Hepatic stellate cell (primary cell): Measurements from ENCODE around the gene DNHD1.

ENCODE experiments used
- DNase-seq: peaks from one replicate; pipeline ENCODE4 v3.0.0; 2011; ENCODE audit warnings: low spot score

Gene DNHD1

DNA sequence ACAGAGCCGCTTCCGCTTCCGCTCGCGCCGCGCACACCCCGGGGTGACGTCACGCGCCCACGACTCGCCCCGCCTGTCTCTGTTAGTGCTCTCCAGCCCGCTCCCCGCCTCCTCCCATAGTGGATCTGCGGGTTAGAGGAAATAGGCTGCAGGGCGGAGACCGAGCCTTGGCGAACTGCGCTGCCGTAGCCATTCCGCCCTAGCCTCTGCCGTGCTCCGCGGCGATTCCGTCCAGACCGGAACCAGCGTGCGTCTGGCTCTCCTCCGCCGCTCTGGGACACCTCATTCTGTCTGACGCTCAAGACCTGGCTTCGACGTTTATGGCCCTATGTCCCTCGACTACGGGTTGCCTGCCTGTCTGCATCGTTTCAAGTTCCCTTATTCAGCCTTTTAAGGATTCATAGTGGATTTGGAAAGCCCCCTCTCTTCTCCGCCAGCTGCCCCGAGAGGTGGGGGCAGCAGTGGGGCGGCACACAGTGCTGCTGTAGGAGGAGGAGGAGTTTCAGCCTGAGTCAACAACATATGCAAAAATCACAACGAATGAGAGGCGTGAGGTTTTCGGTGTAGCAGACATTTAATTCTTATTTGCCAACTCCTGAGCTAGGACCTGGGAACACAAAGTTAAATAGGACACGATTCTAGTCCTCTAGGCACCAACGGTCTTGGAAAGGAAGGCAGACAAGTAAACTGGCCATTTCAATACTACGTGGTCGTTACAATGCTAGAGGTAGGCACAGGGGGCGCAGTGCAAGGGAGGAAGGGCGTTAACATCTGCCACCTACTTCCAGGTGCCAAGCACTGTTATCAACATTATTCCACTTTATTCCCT, 115.3 kb downstream of the DNHD1 start, which contains the start of gene TAF10:
TAF10 (minus strand) TSS at position 4 of the 829 bp plus-strand sequence. CDS start 27 bp downstream, outside the sequence.
- DNase-seq: peak; percentile 93

DNA sequence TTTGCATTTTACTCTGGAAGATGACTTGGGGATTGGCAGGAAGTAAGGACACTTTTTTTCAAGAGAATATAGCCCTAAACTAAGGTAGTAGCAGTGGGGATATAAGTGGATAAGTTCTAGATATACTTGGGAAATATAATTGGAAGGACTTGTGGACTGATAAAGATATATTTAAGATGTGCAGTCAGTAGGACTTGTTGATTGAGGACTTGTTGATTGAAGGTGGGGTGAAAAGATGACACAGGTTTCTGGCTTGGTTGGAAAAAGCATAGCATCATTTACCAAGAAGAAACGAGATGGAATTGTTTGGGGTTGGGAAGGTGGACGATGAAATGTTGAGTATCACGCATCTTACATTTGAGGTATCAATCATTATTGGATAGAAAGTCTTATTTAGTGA, 116.4 kb downstream of the DNHD1 start:
- no peak for DNase-seq

DNA sequence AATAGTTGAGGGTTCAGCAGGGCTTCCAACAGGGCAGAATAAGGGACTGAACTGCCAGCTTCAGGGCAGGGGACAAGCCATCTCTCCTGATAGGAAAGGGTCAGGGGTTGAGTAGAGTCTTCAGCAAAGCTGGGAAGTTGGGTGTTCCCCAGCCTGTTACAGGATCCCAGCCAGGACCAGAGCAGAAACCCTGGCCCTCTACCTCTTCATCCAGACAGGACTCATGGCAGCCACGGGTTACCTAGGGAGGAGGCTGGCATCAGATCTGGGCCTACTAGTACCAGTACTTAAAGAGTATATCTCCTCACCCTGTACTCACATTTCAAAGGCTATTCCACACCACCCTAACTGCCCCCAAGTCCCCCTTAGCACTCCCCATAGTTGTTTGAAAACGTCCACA, 117.4 kb downstream of the DNHD1 start:
- DNase-seq: no peak

DNA sequence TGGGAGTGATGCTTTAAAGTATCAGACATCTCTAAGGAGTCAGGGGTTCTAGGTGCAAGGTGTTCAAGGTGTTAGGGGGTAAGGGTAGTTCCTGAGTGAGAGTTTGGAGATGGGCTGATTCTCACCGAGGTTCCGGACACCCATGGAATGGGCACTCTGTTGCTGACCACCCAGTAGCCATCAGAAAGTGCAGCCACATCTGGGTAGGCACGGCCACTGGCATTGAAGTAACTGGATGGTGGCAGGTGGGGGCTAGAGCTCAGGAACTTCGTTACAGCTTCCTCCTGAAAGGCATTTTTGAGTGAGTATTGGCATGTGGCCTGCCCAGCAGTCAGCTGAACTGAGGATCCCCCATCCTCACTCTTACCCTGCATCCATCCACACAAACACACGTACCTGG, 118.0 kb downstream of the DNHD1 start:
- DNase-seq: no peak

DNA sequence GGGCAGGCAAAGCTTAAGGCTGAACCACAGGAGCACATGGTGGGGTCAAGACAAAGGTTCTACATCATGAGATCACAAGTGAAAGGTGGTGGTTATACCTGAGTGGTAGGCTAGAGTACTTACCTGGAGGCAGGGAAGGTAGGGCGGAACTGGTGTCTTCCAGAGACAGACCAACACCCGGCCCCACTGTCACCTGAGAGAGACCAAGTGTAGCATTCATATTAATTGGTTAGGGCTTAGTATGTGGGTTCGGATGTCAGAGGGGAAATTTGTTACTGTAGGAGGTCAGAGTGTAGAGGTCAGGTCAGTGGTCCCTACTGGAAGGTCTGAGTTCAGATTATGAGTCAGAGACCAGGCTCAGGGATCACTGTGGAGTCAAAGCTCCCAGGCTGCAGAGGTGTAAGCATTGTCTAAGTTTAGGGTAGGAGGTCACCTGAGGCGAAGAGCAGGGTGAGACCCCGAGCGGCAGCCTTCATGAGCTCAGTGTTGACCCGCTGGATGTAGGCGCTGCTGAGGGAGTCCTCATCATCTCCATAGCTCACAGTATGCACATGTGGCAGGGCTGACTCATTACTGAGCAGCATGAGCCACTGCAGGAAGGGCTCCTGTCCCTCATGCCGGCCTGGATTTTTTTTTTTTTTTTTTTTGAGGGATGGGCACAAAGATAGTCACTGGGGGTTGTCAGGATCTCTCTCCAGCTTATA, 119.0 kb downstream of the DNHD1 start:
- no peak for DNase-seq

DNA sequence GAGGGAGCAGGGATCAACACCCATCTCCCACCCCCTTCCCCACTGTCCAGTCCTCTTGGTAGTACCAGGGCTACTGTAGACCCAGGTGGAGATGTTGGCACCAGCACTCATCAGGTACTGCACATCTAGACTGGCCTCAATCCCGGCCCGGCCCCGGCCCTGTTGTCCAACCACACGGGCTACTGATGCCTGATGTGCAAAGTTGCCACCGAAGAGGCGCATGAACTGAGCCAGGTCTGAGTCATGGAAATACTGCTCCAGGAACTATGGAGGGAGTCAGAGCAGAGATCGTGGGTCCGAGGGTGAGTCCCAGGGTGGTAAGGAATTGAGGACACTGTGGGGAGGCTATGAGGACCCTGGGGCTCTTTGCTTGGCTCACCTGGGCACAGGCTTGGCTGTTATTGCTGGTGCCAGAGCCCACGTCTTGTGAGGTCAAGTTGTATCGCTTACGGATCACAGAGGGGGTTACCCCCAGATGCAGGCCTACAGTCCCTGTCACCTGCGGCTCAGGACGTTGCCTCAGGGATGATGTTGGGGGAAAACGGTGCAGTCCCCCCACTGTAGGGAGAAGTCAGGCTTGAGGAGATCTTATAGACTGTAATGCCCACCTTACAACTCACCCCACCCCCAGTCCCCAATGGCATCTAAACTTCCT, 119.6 kb downstream of the DNHD1 start:
- DNase-seq: no peak

DNA sequence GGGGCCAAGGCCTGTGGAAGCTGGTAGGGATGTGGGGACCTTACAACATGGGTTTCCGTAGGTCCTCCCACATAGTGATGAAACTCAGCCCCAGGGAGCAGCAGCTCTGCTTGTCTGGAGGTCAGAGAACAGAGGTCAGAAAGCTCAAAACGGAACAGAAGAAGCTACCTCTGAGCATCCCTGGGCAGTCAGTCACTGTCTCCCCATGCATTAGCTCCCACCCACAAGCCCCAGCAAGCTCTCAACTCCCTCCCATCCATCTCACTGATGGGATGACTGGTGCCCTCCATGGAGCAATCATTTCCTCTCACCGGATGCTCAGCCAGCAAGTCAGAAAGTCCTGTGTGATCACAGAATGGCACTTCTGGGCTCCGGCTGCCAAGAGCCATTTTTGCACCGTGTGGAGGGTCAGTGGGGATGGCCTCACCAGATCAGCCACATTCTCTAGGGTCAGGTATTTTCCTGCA, 120.3 kb downstream of the DNHD1 start:
- DNase-seq: no peak

DNA sequence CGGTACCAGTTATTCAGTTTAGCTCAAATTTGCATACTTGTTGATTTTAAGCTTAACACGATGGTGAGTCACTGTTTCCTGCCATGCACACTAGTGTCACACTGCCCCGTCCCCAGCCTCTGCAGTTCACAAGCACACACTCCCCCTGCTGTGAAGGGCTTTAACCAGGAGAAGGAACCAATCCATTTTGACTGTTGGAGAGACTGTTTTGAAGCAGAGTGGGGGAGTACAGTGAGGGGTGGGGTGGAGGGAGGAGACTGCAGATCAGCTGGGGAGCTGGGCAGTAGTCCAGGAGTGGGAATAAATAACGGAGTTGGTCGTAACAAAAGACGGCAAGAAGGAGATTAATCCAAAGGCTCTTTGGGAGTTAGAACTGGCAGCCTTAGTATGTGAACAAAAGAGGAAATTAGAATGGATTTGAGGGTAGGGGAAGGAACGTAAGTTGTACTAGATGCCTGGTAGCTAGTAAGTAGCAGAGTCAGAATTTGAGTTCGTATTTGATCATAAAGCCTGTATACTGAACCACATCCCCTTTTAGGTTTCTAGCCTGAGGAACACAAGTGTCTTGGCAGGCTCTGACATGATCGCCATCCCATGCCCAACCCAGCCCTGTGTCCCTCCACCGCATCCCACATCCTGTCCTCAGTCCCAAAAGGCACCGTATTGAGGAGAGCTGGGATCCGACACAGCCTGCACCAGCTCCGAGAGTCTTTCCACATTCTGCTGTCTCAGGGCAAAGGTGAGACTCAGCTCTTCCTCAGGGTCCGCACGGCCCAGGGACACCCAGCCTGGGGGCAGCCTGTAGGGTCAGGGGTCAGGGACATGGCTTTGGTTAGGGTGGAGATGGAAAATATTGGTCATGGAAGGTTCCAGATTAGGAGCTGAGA, 121.3 kb downstream of the DNHD1 start:
- peak; percentile 76 for DNase-seq

DNA sequence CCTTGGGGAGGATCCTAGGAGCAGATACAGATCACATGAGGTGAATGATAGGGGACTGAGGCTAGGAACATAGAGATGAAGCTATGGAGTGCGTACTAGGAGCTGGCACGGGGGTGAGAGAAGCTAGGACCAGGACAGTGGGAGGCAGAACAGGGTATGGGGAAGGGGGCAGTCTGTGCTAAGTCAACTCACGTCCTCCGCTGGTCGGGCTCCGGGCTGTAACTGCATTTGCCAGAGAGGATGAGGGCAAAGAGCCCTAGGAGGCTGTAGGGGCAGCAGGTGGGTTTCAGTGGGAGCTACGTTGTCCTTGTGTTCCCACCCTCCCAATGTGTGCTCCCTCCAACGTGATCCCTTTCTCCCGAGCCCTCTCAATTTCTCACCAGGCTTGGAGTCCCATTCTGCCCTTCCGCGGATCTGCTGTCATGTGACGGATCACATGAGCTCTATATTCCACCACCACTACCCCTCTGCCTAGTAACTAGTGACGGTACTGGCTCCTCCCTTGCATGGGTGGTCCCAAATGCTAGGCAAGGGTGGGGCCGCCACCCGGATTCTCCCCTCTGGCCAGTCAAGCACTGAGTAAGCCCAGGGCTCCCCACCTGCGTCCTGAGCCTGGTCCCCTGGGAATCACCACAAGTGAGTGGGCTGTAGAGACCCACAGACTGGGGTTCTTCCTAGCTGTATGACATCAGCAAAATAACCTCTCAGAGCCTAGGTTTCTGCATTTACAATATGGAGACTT, 122.1 kb downstream of the DNHD1 start, which contains the start of gene TPP1:
TPP1 (minus strand) TSS at position 419 of the 742 bp plus-strand sequence; CDS start at position 397, 22 bp downstream.
- DNase-seq: peak; percentile 99

DNA sequence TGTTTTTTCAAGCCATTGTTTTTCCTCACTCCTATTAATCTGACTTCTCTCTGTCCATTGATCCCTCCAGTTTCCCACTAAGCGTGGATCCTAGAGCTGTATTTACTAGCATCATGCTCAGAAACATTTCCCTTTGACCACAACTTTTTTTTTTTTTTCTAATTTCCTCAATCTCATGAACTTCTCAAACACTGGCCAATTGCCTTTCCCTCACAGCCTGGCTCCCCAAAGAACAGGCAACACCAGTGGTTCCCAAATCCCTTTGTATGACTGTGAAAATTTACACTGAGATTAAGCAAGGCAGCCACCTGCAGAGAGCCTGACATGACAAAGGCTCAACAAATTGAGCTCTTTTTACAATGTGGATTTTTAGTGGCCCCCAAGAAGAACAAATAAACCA, 123.6 kb downstream of the DNHD1 start:
- DNase-seq: no peak
